ENCODE data around the gene ARHGAP18.
A peak's percentile ranks its signal among the peaks of the same experiment; 100 is the strongest.

The ARHGAP18 gene

DNA sequence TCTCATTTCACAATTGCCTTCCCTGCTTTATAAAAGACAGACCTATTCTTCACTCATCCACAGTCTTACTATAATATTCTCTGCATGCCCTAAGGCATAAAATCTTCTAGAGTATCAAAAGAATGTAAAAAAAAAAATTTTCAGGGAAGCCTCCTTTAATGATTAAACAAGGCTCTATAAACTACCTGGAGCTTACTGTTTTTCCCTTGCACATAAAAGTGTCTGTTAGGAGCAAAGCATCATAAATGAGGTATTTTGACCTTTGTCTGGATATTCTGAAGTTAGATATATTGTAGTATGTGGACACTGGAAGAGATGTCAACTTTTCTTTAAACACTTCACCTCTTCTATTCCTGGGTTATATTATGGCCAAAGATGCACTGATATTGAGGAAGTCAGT lies 97.5 kb downstream of the ARHGAP18 start:
- DNase-seq (ENCODE audit: low spot score) = no peak

- no peak for DNase-seq (ENCODE audit: low spot score)
Observed at GRCh38 chr6:129609635-129610034, 100.3 kb downstream of the ARHGAP18 start.

- DNase-seq (ENCODE audit: low spot score) = no peak
Observed at GRCh38 chr6:129608886-129609537, 101.0 kb downstream of the ARHGAP18 start.

GRCh38 chr6:129607581-129608186 lies 102.3 kb downstream of the ARHGAP18 start:
- no peak for DNase-seq (ENCODE audit: low spot score)

GRCh38 chr6:129606664-129607063 lies 103.3 kb downstream of the ARHGAP18 start:
- no peak for DNase-seq (ENCODE audit: low spot score)

DNA sequence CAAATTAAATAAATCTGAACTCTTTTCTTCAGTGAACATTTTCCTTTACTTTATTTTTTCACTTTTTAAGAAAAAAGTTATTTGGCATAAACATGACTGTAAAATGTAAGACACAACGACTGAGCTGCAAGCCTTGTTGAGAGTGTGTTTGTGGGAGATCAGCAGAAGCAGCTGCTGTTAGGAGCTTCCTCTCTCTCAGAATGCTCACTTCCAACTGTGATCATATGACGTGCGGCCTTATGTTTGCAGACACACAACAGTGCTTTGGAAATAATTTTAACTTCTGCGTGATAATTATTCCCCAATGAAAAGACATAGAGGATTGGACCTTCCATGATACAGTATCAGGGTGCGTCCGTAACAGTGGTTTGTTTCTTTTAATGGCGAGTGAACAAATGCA lies 104.0 kb downstream of the ARHGAP18 start:
- DNase-seq (ENCODE audit: low spot score) = no peak

DNA sequence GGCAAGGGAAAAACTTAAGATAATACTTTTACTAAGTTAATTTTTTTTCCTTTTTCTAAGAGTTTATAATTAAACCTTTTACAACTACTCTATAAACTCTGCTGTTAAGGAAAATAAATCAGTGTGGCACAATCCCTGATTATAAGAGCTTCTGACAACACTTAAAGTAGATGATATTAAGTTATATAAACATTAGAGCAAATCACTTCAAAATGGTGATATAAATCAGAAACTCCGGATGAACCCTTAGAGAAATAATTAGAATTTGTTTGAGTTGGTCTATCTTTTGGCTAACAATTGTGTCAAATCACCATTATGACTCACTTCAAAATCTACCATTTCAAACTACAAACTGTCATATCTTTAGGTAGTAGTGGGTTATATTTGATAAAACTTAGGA lies 104.9 kb downstream of the ARHGAP18 start:
- DNase-seq (ENCODE audit: low spot score) = no peak

GRCh38 chr6:129604321-129604720 lies 105.7 kb downstream of the ARHGAP18 start:
- DNase-seq (ENCODE audit: low spot score) = no peak

GRCh38 chr6:129603741-129604140 lies 106.2 kb downstream of the ARHGAP18 start:
- no peak for DNase-seq (ENCODE audit: low spot score)

- no peak for DNase-seq (ENCODE audit: low spot score)
Observed at GRCh38 chr6:129601323-129601722, 108.7 kb downstream of the ARHGAP18 start.

DNA sequence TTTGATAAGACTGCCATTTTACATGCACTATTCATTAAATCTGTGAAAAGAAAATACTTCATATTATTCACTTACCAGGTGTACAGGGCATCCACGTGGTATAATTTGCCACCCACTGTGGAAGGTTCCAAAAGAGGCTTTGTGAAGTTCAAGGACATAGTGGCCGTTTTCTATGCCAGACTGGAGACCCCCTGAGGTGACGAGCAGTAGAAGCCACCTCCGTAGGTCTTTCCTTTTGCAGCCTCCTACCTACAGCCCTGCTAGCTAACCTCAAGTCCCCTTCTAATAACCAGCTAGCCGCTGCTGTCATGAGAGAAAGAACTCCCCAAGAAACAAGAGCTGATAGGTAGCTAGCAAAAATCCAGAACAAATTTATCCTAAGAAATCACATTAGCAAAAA lies 110.5 kb downstream of the ARHGAP18 start:
- DNase-seq (ENCODE audit: low spot score) = no peak

- peak; percentile 46 for DNase-seq (ENCODE audit: low spot score)
Observed at GRCh38 chr6:129598244-129599187, 111.5 kb downstream of the ARHGAP18 start.

GRCh38 chr6:129597023-129597713 lies 112.8 kb downstream of the ARHGAP18 start:
- DNase-seq (ENCODE audit: low spot score) = no peak

DNA sequence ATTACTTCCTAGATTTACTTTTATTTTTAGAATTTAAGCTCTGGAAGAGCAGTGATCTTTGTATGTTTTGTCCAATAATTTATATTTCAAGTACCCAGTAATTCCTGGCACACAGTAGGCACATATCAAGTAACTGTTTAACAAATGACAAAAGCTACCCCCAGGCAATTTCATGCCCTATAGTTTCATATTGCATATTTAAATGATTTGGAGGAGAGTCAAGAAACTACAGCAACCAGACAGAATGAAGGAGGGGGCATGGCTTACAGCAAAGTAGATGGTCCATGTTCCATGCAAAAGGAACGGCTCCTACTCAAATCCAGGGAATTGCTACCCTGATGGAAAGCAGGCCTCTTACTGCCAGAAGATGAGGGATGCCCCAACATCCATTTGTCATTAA lies 113.5 kb downstream of the ARHGAP18 start:
- no peak for DNase-seq (ENCODE audit: low spot score)

DNA sequence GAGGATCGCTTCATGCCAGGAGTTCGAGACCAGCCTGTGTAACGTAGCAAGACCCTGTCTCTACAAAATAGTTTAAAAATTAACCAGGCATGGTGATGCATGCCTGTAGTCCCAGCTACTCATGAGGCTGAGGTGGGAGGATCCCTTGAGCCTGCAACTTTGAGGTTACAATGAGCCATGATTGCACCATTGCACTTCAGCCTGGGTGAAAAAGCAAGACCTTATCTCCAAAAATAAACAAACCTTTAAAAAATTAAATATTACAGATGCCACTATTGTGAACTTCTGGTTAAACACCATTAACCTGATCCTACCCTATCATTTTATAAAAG lies 116.8 kb downstream of the ARHGAP18 start:
- DNase-seq (ENCODE audit: low spot score) = no peak

GRCh38 chr6:129592516-129593232 lies 117.3 kb downstream of the ARHGAP18 start:
- no peak for DNase-seq (ENCODE audit: low spot score)

DNA sequence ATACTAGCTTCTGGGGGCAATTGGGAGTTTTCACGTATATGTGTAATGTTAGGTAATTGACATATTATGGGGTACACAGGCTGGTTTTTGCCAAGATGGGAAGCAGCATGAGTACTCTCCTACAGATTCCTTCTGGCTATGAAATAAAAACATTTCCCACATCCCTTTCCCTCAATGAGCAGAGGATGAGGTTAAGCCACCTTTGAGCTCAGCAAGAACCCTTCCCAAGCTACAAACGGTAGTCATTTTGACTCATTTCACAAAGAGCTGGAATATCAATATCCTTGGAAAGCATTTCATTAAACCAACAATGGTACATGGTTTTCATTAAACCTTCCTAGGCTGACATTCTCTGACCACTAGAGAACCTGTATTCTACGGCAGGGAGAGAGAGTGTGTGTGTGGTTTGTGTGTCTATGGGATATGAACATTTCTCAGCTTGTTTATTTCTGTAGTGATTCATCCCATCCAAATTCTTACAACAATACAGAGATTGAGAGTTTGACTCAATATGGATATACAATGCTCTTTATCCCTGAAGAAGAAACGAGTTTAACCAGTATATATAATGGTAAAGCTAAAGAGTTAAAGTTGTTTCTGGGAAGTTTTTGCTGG lies 119.5 kb downstream of the ARHGAP18 start:
- DNase-seq (ENCODE audit: low spot score) = peak; percentile 44

DNA sequence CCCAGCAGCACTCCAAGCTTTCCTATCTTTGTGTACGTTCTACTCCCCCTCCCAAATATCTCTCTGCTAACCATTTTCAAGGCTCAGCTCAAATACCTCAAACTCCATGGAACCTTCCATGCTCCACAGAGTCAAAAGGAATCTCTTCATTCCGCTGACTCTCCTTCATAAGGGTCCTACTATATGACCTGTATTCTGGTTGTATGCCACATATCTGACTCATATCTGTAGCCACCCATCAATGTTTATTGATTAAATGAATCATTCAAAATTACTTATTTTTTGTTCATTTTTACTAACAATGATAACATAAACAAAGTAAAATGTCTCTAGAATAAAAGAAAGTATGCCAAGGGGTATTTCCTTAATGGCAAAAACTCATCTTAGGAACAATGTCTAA lies 123.2 kb downstream of the ARHGAP18 start:
- peak; percentile 10 for DNase-seq (ENCODE audit: low spot score)

DNA sequence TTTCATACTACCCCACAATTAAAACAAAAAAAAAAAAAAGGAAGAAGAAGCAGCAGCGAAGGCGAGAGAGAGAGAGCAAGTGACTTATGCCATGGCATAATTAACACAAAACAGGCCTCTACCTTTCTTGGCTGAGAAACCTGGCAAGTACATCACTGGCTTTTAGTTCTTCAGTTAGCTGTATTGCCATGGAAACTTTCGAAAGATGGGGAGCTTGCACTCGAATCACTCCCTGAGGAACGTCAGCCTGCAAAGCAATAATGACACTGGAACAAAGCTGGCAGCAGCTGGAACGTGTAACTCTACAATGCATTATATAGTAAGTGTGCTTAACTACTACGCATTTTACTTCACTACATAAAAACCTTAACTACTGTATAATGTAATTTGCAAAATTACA lies 126.1 kb downstream of the ARHGAP18 start:
- DNase-seq (ENCODE audit: low spot score) = no peak

- no peak for DNase-seq (ENCODE audit: low spot score)
Observed at GRCh38 chr6:129578315-129578714, 131.7 kb downstream of the ARHGAP18 start.

DNA sequence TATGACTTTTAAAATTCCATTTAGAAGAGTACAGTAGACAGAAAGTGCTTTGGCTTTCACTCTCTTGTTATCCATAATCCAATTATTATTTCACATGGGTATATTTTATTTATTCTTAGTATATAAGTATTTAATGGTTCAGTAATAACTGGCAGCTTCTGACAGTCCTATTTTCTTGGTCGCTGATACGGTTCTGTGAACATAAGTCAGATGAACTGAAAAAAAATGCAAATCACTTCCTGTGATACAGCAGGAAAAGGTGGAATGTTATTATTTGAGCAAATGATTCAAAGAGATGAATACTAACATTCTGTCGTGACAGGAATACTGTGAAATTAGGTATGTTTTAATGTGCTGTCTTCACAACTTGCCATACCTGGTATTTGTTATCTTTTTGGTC lies 132.3 kb downstream of the ARHGAP18 start:
- no peak for DNase-seq (ENCODE audit: low spot score)

All from AG08396 (cell line).